ENCODE data around the gene AGAP2.
A peak's percentile ranks its signal among the peaks of the same experiment; 100 is the strongest.
"Not testable (repeated sequence)": the region's sequence is repeated elsewhere in the genome, so short reads cannot be mapped to it uniquely, and the experiment has no call there.

The AGAP2 gene

GRCh38 chr12:57735198-57735855, 3.2 kb downstream of the AGAP2 start:
- no peak for DNase-seq

- no peak for DNase-seq
These were observed 4.0 kb downstream of the AGAP2 start for GRCh38 chr12:57734591-57734990.

- no peak for DNase-seq
These were observed 4.6 kb downstream of the AGAP2 start for GRCh38 chr12:57733928-57734327.

- no peak for DNase-seq
These were observed 5.6 kb downstream of the AGAP2 start for GRCh38 chr12:57732726-57733593.

- DNase-seq: no peak
These were observed 6.3 kb downstream of the AGAP2 start for GRCh38 chr12:57732270-57732669.

GRCh38 chr12:57731411-57732080, 7.0 kb downstream of the AGAP2 start:
- no peak for DNase-seq

DNA sequence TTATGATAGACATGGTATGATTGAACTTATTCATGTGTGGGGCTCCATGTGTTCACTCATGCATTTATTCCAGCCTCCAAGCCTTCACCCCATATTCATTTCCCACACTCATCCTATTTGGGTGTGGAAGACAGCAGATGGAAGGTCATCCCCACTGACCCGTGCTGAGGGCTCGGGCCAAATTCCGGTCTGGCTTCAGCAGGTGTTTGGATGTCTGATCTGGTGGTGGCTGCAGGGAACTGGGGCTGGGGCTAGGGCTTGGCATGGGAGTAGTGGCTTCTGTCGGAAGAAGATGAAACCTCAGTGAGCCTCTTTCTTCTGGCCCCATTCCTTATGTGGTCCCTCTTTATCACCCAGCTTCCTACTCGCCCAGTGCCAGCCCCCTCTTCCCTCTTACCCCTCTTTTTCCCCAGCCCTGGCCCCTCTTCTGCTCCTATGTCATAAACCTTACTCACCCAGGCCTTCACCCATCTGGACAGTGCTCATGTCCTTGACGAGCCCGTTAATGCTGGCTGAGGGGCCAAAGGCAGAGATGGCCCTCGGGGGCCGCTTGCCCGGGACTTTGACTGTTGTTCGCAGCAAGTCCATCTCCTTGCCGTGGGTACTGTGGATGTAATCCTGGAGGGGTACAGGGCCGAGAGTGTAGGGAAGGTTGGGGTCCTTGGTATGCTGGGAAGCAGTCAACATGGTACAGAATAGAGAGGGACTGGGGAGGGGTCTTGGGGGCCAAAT, 8.0 kb downstream of the AGAP2 start:
- DNase-seq: no peak

DNA sequence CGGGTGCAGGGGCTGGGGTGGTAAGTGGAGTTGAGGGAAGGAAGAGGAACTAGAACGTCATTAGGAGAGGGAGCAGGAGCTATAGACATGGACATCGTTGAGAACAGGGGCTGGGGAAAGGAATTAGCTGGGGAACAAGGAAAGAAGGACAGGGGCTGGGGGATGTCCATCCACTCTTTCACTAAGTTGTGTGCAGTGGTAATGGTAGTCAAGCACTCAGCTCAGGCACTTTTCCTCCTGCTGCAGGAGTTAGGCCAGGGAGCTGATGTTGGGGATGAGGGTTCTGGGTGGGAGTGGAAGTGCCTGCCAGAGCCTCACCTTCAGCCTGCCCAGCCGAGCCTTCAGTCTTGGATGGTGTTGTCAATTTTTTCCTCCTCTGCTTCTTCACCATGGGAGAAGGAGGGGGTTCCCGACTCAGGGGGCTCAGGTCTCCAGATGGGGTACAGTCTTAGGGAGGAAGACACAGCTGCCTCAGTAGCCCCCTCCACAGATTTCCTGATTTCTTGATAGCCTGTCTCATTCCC, 9.2 kb downstream of the AGAP2 start:
- no peak for DNase-seq

DNA sequence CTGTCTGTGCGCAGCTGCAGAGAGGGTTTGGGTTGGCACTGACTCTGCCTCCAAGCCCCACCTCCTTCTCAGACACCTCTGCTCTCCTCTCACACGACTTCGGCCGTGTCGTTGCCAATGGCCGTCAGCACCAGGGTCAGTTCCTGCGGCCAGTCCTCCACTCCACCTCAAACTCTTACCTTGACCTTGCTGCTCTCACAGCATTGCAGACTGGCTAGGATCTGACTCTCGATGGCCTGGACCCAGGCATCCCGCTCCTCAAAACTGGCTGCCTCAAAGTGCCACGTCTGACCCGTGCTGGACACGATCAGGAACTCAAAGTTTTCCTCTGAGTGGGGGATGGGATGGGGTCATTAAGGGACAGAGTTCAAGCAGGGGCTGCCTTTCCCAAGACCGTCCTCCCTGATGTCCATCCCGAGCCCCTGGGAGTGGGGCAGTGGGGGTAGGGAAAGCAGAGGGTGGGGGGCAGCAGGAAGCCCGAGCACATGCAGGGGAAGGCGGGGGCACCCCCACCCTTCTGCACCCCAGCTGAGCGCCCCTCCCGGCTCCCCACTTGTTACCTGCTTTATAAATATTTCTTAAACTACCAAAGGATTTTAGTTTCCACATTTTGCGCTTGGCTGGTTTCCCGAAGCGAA, 10.7 kb downstream of the AGAP2 start:
- no peak for DNase-seq

GRCh38 chr12:57726884-57727757, 11.4 kb downstream of the AGAP2 start:
- DNase-seq: peak; percentile 26

DNA sequence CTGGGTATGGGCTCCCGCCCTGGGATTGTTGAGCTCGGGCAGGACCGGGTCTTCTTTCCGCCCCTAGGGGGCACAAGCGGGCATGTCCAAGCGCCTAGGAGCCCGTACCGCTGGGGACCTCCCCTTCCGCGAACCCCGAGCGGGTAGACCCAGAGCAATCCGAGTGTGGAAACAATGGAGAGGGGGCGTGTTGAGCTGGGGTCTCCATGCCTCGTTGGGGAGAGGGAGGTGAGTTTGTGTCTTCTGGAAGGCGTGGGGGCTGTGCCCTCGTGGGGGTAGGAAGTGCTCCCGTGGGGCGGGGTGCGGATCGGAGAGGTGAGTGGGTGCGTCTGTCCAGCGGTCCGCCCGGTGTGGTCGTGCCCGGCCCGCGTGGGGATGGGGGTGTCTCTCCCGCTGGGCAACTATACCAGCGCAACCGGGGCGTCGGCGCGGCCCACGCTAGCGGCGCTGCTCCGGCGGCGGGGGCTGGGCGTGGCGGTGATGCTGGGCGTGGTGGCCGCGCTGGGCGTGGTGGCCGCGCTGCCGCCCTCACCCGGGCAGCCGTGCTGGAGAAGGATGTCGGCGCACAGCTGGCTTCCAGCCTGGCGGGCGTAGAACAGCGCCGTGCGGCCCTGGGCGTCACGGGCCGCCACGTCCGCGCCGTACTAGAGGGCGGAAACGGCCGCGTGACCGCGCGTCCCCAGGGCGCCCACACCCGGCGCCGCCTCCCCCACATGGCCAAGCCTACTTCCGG, 12.2 kb downstream of the AGAP2 start:
- DNase-seq: peak; percentile 97

DNA sequence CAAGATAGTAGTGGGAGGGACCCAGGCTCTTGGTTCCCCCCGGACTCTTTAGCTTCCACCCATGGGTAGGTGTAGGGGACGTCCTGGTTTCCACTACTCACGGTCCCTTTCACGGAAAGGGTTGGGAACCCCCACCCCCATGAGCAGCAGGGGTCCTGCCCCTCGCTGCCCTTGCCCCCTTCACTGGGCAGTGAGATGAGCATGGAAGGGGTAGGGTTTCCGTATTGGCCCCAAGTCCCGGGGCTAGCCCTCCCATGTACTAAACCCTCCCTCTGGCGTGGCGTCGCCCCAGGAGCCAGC, 12.7 kb downstream of the AGAP2 start:
- no peak for DNase-seq

DNA sequence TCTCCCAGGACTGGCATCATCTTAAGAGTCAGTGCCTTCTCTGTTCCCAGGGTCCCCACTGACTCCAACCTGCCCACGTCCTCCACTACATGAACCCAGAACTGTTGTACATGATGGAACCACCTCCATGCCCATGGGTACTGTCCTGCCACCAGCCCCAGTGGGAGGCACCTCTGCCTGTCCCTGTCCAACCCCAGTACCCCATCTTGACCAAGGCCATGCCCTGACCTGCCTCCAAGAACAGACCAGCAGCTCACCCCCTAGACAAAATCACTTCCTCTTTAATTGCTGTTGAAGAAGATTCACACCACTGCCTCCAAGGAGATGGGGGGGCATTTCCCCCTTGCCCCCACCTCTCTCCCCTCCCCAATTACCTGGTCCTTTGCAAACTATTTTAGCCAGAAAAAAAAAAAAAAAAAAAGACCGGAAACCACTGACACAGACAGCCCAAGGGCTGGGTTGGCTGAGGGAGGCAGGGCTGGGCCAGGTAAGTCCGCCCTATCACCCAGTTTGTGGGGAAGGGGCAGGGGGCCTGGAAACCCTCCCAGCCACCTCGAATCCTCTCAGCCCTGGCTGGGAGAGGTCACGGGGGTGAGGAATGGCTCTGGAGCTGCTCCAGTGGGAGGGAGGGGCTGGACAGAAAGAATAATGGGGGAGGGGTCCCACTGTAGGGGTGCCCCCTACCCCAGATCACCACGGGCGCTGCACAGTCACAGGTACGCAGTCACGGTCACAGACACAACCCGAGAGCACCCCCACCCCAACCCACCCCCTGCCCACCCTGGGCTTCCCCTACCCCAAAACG, 13.4 kb downstream of the AGAP2 start:
- DNase-seq: no peak

- no peak for DNase-seq
These were observed 14.3 kb downstream of the AGAP2 start for GRCh38 chr12:57724003-57724935.

GRCh38 chr12:57723630-57723962, 14.9 kb downstream of the AGAP2 start:
- DNase-seq: no peak

- DNase-seq: no peak
These were observed 15.6 kb downstream of the AGAP2 start for GRCh38 chr12:57722716-57723629.

DNA sequence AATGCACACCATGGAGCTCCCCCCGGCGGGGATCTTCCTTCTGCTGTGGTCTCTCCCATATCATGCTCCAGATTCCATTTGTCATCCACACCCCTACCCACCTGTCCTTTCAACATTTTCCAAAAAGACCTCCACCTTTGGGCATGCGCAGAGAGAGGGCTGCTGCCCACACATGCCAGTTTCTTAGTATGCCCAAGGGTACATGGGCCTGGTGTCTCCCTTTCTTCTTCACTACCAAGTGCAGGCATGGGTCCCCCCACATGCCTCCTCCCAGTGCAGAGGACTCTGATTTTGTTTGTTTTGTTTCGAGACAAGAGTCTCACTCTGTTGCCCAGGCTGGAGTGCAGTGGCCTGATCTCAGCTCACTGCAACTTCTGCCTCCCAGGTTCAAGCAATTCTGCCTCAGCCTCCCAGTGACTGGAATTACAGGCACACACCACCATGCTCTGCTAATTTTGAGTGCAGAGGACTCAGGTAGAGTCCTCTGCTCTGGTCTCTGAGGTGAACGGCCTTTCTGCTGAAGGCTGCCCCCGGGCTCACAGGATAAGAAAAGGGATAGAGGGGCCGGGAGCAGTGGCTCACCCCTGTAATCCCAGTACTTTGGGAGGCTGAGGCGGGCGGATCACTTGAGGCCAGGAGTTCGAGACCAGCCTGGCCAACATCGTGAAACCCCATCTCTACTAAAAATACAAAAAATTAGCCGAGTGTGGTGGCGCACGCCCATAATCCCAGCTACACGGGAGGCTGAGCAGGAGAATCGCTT, 16.5 kb downstream of the AGAP2 start:
- not testable (repeated sequence) for DNase-seq
